K562 (cell line): Measurements from ENCODE around the gene FYB2. TPM values are rescaled to one million over a fixed set of nuclear protein-coding genes. Genes with fewer than 3 reads are reported as not detected.
A peak's percentile ranks its signal among the peaks of the same experiment; 100 is the strongest.

Experiments used
- ATAC-seq: fragments of 200-7000 bp; cut with Tn5 transposase; 3 replicates; pipeline ENCODE4 v1.9.1; 2020; ENCODE audit warnings: moderate library complexity
- BruUV-seq: library from RNA; stranded (reverse); fragments of 400-500 nt; replicated peaks from 2 replicates; lab custom pipeline; 2021; lab: Mats Ljungman, UMichigan
- CTCF ChIA-PET: fragments of 300-600 bp; formaldehyde crosslinking; extraction: SDS; loops from one replicate; lab custom pipeline; 2021; ENCODE audit warnings: low intra/inter-chr PET ratio; lab: Yijun Ruan, JAX
- POLR2A ChIA-PET: fragments of 300-600, 350-650 bp; sonication (Branson Sonifier 250); formaldehyde crosslinking; extraction: SDS; loops from one replicate; lab custom pipeline; 2021; ENCODE audit warnings: antibody characterized with exemption, inconsistent platforms; lab: Yijun Ruan, JAX
- DNase-seq, 4 experiments: peaks; one replicate each; pipeline versions ENCODE4 v3.0.0 to v3.0.0-alpha.2; 2011 to 2018; ENCODE audit warnings: low spot score in 3 of 4, mixed read lengths in 3 of 4; ENCODE audit errors: extremely low read depth in 1 of 4
- FAIRE-seq: peaks from 2 replicates; lab custom pipeline; 2011; peaks lifted over from hg19 to GRCh38; lab: Jason Lieb, UNC
- H2AFZ ChIP-seq: 2 replicates; pipeline ENCODE4 v1.6.0; 2011; ENCODE audit warnings: low read depth, low read length, control low read depth, inconsistent platforms
- H3K27ac ChIP-seq: fragments of 200-600 bp; 3 replicates; pipeline ENCODE4 v1.8.0; 2011; ENCODE audit warnings: low read depth, mild to moderate bottlenecking, control low read depth, inconsistent platforms, low read length, moderate library complexity, mixed read lengths; ENCODE audit errors: extremely low read depth
- H3K27me3 ChIP-seq, 2 experiments: fragments of 300-600 bp in 1 of 2; 2 replicates in 1 of 2; 3 replicates in 1 of 2; pipeline versions ENCODE4 v1.6.0 to v1.8.0; 2011; ENCODE audit warnings: inconsistent platforms in 2 of 2, low read length in 2 of 2, mild to moderate bottlenecking in 1 of 2, mixed read lengths in 1 of 2, moderate library complexity in 1 of 2; ENCODE audit not compliant: control insufficient read depth in 2 of 2, insufficient read depth in 2 of 2
- H3K36me3 ChIP-seq: fragments of 300-600 bp; 3 replicates; pipeline ENCODE4 v1.8.0; 2011; ENCODE audit warnings: mild to moderate bottlenecking, low read length, inconsistent platforms; ENCODE audit not compliant: control insufficient read depth, insufficient read depth
- H3K4me1 ChIP-seq, 2 experiments: fragments of 200-600 bp in 1 of 2; replicated peaks in 1 of 2; 2 replicates in 1 of 2; 3 replicates in 1 of 2; pipeline versions ENCODE4 v1.5.1 to v1.8.0; 2011; ENCODE audit warnings: inconsistent platforms in 2 of 2, low read length in 2 of 2, mild to moderate bottlenecking in 1 of 2, mixed read lengths in 1 of 2, moderate library complexity in 1 of 2; ENCODE audit not compliant: control insufficient read depth in 2 of 2, insufficient read depth in 2 of 2
- H3K4me2 ChIP-seq: 2 replicates; pipeline ENCODE4 v1.6.1; 2011; ENCODE audit warnings: low read length, control low read depth, inconsistent platforms, mixed read lengths; ENCODE audit not compliant: insufficient read depth
- H3K4me3 ChIP-seq: fragments of 200-600 bp; sonication (generic), shearing (Covaris generic); 2 replicates; pipeline ENCODE4 v1.5.1; 2016; ENCODE audit warnings: control low read depth, inconsistent platforms
- H3K79me2 ChIP-seq: fragments of 200-600 bp; 3 replicates; pipeline ENCODE4 v1.8.0; 2011; ENCODE audit warnings: low read length, inconsistent platforms; ENCODE audit not compliant: control insufficient read depth, insufficient read depth
- H3K9ac ChIP-seq, 2 experiments: 2 replicates each; pipeline versions ENCODE4 v1.6.0 to v1.6.1; 2011; ENCODE audit warnings: low read depth in 2 of 2, low read length in 2 of 2, control low read depth in 1 of 2, inconsistent platforms in 1 of 2, mild to moderate bottlenecking in 1 of 2, mixed read lengths in 1 of 2; ENCODE audit not compliant: insufficient read depth in 1 of 2
- H3K9me1 ChIP-seq: one replicate; pipeline ENCODE4 v1.6.0; 2011; ENCODE audit warnings: inconsistent platforms, mild to moderate bottlenecking, low read length, moderate library complexity; ENCODE audit not compliant: control insufficient read depth, insufficient read depth
- H3K9me3 ChIP-seq: replicated peaks from 2 replicates; pipeline ENCODE4 v1.5.1; 2011; ENCODE audit warnings: low read depth, low read length, inconsistent platforms; ENCODE audit not compliant: control insufficient read depth, insufficient read depth
- H4K20me1 ChIP-seq: replicated peaks from 2 replicates; pipeline ENCODE4 v1.6.1; 2011; ENCODE audit warnings: low read length, inconsistent platforms, mixed read lengths; ENCODE audit not compliant: control insufficient read depth, insufficient read depth
- CBX5 ChIP-seq: IDR thresholded peaks from 2 replicates; pipeline ENCODE4 v1.6.1; 2014; ENCODE audit warnings: low read depth, borderline replicate concordance
- HDAC1 ChIP-seq, 2 experiments: fragments of 450-650 bp; IDR thresholded peaks; 2 replicates each; pipeline ENCODE4 v1.6.1; 2016 to 2017; ENCODE audit warnings: inconsistent platforms in 1 of 2, mild to moderate bottlenecking in 1 of 2, moderate library complexity in 1 of 2
- HDAC6 ChIP-seq: IDR thresholded peaks from 2 replicates; pipeline ENCODE4 v1.6.1; 2012; ENCODE audit warnings: low read depth, mild to moderate bottlenecking, control low read depth, inconsistent platforms, low read length, moderate library complexity
- KLF10 ChIP-seq: fragments of 250-450 bp; sonication (Bioruptor Pico); IDR thresholded peaks from 2 replicates; pipeline ENCODE4 v1.6.1; 2021; ENCODE audit warnings: matching md5 sums
- OTX1 ChIP-seq: fragments of 450-650 bp; formaldehyde crosslinking; IDR thresholded peaks from 2 replicates; pipeline ENCODE4 v1.4.0; 2022; ENCODE audit warnings: mild to moderate bottlenecking
- PHF20 ChIP-seq: fragments of 450-650 bp; IDR thresholded peaks from 2 replicates; pipeline ENCODE4 v1.6.1; 2018; ENCODE audit not compliant: partially characterized antibody
- SMAD3 ChIP-seq: fragments of 450-650 bp; formaldehyde crosslinking; conservative IDR thresholded peaks from 2 replicates; pipeline ENCODE4 v1.4.0; 2020; ENCODE audit warnings: mild to moderate bottlenecking
- ZKSCAN8 ChIP-seq: fragments of 200-800 bp; sonication (Bioruptor generic); IDR thresholded peaks from 2 replicates; pipeline ENCODE4 v1.6.1; 2016; ENCODE audit warnings: missing genetic modification characterization, missing compliant biosample characterization
- ZNF146 ChIP-seq: IDR thresholded peaks from one replicate; pipeline ENCODE4 v1.6.1; 2018; ENCODE audit warnings: missing compliant biosample characterization; ENCODE audit not compliant: unreplicated experiment
- ZNF263 ChIP-seq: sonication (generic); formaldehyde crosslinking; IDR thresholded peaks from 2 replicates; pipeline ENCODE4 v1.8.0; 2022; ENCODE audit warnings: mild to moderate bottlenecking, missing genetic modification reagents, borderline replicate concordance
- ZNF57 ChIP-seq: fragments of 450-650 bp; formaldehyde crosslinking; IDR thresholded peaks from 2 replicates; pipeline ENCODE4 v1.4.0; 2020; ENCODE audit warnings: mild to moderate bottlenecking, moderate library complexity
- in situ Hi-C: fragments of 300-500 bp; cut with MboI; formaldehyde crosslinking; loops from 4 replicates; pipeline ENCODE4 v1.15.0; 2018; ENCODE audit warnings: inconsistent platforms, mixed read lengths
- intact Hi-C: fragments of 100-400 bp; cut with micrococcal nuclease; formaldehyde crosslinking; loops from 2 replicates; pipeline ENCODE4 v1.14.2; 2022
- polyA plus RNA-seq, 8 experiments: library from polyadenylated mRNA; depleted of rRNA in 4 of 8; stranded (reverse) in 5 of 8; unstranded in 3 of 8; fragments of >200 nt; fragmentation: Nextera tagmentation in 2 of 8; fragmentation: Illumina TruSeq in 1 of 8; extraction: Ambion mirVana in 2 of 8; extraction: Trizol in 1 of 8; gene quantifications; 2 replicates each; pipeline versions ENCODE4 v1.2.1 to v1.2.3, GENCODE V29; 2011 to 2014; ENCODE audit warnings: inconsistent platforms in 1 of 8, missing spikeins in 1 of 8
- total RNA-seq, 7 experiments: library from RNA; depleted of rRNA in 6 of 7; stranded (reverse); fragments of >200 nt in 6 of 7; fragmentation: Illumina TruSeq in 2 of 7; extraction: Trizol in 2 of 7; gene quantifications; 2 replicates each; pipeline versions ENCODE4 v1.2.1 to v1.2.3, GENCODE V29; 2011 to 2021; ENCODE audit warnings: low replicate concordance in 1 of 7
- TF ChIP-seq, protein P1 (sequence below): fragments of 200-400 bp; formaldehyde crosslinking; IDR thresholded peaks from 2 replicates; pipeline ENCODE4 v1.6.1; 2017; ENCODE audit warnings: mild to moderate bottlenecking, low read depth, low read length, moderate library complexity
- TF ChIP-seq, protein P2 (sequence below): IDR thresholded peaks from 2 replicates; pipeline ENCODE4 v1.6.1; 2011; ENCODE audit warnings: borderline replicate concordance, low read depth, mild to moderate bottlenecking, moderate library complexity, low read length; ENCODE audit not compliant: insufficient read depth, poor library complexity, severe bottlenecking
- TF ChIP-seq, protein P3 (sequence below), 2 experiments: fragments of 450-650 bp in 1 of 2; sonication (generic) in 1 of 2; formaldehyde crosslinking; conservative IDR thresholded peaks; 2 replicates each; pipeline versions ENCODE4 v1.4.0 to v1.8.1; 2020 to 2022; ENCODE audit warnings: mild to moderate bottlenecking in 1 of 2, missing genetic modification reagents in 1 of 2
- TF ChIP-seq, protein P4 (sequence below): fragments of 450-650 bp; IDR thresholded peaks from 2 replicates; pipeline ENCODE4 v1.6.1; 2017; ENCODE audit warnings: antibody characterized with exemption, mild to moderate bottlenecking

FYB2 gene
- total and polyA plus RNA-seq, 9 of the 15 experiments (the other 6 are each of a cell fraction or from before 2014, with no cell fraction given) = not detected

GRCh38 chr1:56758135-56758534 lies 61.1 kb downstream of the FYB2 start:
- H3K4me2 ChIP-seq = no peak overlapping the region
- no peak overlapping the region for H3K4me3 ChIP-seq
- no peaks in the 10 kb centered on the region for H3K27me3 ChIP-seq
- intact Hi-C loops (no loop called here), in situ Hi-C loops (no loop called here)
- H3K4me1 ChIP-seq = no peaks in the 10 kb centered on the region
- FAIRE-seq = no peak
- peak in 1 of 4 experiments; percentile 1 for DNase-seq
- no peaks in the 10 kb centered on the region for H4K20me1 ChIP-seq
- CTCF ChIA-PET = no interaction called here
- POLR2A ChIA-PET = no interaction called here
- H3K27ac ChIP-seq = no peak overlapping the region
- no TSS peak for BruUV-seq
- no peaks in the 10 kb centered on the region for H3K36me3 ChIP-seq
- H3K9ac ChIP-seq = no peak overlapping the region
- ATAC-seq = no peak
- no peaks in the 10 kb centered on the region for H3K79me2 ChIP-seq
- no peaks in the 10 kb centered on the region for H3K9me3 ChIP-seq
- peaks cover 2% of the 10 kb centered on the region for H3K9me1 ChIP-seq
- no peak overlapping the region for H2AFZ ChIP-seq
- TF ChIP-seq KLF10 (CRISPR knock-in tag) = no peak
- TF ChIP-seq SMAD3 = no peak
- no peak for TF ChIP-seq HDAC6
- TF ChIP-seq CBX5 = no peak
- TF ChIP-seq OTX1 = no peak
- TF ChIP-seq, protein P1, sequence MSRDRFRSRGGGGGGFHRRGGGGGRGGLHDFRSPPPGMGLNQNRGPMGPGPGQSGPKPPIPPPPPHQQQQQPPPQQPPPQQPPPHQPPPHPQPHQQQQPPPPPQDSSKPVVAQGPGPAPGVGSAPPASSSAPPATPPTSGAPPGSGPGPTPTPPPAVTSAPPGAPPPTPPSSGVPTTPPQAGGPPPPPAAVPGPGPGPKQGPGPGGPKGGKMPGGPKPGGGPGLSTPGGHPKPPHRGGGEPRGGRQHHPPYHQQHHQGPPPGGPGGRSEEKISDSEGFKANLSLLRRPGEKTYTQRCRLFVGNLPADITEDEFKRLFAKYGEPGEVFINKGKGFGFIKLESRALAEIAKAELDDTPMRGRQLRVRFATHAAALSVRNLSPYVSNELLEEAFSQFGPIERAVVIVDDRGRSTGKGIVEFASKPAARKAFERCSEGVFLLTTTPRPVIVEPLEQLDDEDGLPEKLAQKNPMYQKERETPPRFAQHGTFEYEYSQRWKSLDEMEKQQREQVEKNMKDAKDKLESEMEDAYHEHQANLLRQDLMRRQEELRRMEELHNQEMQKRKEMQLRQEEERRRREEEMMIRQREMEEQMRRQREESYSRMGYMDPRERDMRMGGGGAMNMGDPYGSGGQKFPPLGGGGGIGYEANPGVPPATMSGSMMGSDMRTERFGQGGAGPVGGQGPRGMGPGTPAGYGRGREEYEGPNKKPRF = no peak
- TF ChIP-seq, protein P2, sequence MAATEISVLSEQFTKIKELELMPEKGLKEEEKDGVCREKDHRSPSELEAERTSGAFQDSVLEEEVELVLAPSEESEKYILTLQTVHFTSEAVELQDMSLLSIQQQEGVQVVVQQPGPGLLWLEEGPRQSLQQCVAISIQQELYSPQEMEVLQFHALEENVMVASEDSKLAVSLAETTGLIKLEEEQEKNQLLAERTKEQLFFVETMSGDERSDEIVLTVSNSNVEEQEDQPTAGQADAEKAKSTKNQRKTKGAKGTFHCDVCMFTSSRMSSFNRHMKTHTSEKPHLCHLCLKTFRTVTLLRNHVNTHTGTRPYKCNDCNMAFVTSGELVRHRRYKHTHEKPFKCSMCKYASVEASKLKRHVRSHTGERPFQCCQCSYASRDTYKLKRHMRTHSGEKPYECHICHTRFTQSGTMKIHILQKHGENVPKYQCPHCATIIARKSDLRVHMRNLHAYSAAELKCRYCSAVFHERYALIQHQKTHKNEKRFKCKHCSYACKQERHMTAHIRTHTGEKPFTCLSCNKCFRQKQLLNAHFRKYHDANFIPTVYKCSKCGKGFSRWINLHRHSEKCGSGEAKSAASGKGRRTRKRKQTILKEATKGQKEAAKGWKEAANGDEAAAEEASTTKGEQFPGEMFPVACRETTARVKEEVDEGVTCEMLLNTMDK = no peak
- no peak for TF ChIP-seq PHF20
- TF ChIP-seq ZNF57 = no peak
- TF ChIP-seq, protein P3, sequence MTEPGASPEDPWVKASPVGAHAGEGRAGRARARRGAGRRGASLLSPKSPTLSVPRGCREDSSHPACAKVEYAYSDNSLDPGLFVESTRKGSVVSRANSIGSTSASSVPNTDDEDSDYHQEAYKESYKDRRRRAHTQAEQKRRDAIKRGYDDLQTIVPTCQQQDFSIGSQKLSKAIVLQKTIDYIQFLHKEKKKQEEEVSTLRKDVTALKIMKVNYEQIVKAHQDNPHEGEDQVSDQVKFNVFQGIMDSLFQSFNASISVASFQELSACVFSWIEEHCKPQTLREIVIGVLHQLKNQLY (CRISPR knock-in tag; conservative IDR thresholded peaks at IDR 0.05) = no peak
- TF ChIP-seq ZNF263 (CRISPR knock-in tag) = no peak
- TF ChIP-seq, protein P4, sequence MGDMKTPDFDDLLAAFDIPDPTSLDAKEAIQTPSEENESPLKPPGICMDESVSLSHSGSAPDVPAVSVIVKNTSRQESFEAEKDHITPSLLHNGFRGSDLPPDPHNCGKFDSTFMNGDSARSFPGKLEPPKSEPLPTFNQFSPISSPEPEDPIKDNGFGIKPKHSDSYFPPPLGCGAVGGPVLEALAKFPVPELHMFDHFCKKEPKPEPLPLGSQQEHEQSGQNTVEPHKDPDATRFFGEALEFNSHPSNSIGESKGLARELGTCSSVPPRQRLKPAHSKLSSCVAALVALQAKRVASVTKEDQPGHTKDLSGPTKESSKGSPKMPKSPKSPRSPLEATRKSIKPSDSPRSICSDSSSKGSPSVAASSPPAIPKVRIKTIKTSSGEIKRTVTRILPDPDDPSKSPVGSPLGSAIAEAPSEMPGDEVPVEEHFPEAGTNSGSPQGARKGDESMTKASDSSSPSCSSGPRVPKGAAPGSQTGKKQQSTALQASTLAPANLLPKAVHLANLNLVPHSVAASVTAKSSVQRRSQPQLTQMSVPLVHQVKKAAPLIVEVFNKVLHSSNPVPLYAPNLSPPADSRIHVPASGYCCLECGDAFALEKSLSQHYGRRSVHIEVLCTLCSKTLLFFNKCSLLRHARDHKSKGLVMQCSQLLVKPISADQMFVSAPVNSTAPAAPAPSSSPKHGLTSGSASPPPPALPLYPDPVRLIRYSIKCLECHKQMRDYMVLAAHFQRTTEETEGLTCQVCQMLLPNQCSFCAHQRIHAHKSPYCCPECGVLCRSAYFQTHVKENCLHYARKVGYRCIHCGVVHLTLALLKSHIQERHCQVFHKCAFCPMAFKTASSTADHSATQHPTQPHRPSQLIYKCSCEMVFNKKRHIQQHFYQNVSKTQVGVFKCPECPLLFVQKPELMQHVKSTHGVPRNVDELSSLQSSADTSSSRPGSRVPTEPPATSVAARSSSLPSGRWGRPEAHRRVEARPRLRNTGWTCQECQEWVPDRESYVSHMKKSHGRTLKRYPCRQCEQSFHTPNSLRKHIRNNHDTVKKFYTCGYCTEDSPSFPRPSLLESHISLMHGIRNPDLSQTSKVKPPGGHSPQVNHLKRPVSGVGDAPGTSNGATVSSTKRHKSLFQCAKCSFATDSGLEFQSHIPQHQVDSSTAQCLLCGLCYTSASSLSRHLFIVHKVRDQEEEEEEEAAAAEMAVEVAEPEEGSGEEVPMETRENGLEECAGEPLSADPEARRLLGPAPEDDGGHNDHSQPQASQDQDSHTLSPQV = no peak
- TF ChIP-seq HDAC1 (IDR thresholded peaks at IDR 0.05) = no peak
- no peak for TF ChIP-seq ZKSCAN8 (CRISPR knock-in tag)
- no peak for TF ChIP-seq ZNF146
